Body of pancreas (tissue), 4 donors: ENCODE results near the gene PLEKHG1. TPM values are rescaled to one million over a fixed set of nuclear protein-coding genes. Genes with fewer than 3 reads are reported as not detected.

Experiments
- ATAC-seq: fragments of 150-250 bp; one replicate; pipeline ENCODE4 v1.9.1; 2016
- DNase-seq, 4 donors: peaks; one replicate each; pipeline ENCODE4 v3.0.0-alpha.2; 2019
- H3K27ac ChIP-seq, 4 donors: fragments of 200-600 bp; sonication (generic); 1 replicate in 3 of 4; 2 replicates in 1 of 4; pipeline versions ENCODE4 v1.5.1 to v1.6.1; 2016 to 2019; ENCODE audit warnings: mild to moderate bottlenecking in 1 of 4, mixed read lengths in 1 of 4, moderate library complexity in 1 of 4
- H3K27me3 ChIP-seq, 2 donors: fragments of 200-600 bp; sonication (generic); one replicate each; pipeline ENCODE4 v1.6.0; 2016; ENCODE audit warnings: mild to moderate bottlenecking in 1 of 2
- H3K36me3 ChIP-seq, 2 donors: fragments of 200-600 bp; sonication (generic); replicated peaks in 1 of 2; 2 replicates each; pipeline ENCODE4 v1.5.1; 2016; ENCODE audit warnings: low read depth in 2 of 2; ENCODE audit not compliant: insufficient read depth in 1 of 2
- H3K4me1 ChIP-seq: fragments of 200-600 bp; sonication (generic); one replicate; pipeline ENCODE4 v1.6.0; 2016
- H3K4me3 ChIP-seq, 2 donors: fragments of 200-600 bp; sonication (generic); 1 replicate in 1 of 2; 2 replicates in 1 of 2; pipeline ENCODE4 v1.5.1; 2016 to 2019
- H3K9me3 ChIP-seq, 3 donors: fragments of 200-600 bp; sonication (generic); 1 replicate in 2 of 3; 2 replicates in 1 of 3; pipeline ENCODE4 v1.5.1; 2016
- CTCF ChIP-seq, 7 experiments: fragments of 450-650 bp in 4 of 7; fragments of 200-600 bp in 3 of 7; sonication (generic) in 3 of 7; IDR thresholded peaks; one replicate each; pipeline ENCODE4 v1.5.1; 2016 to 2019; ENCODE audit warnings: antibody characterized with exemption in 7 of 7
- POLR2A ChIP-seq, 3 donors: fragments of 450-650 bp; IDR thresholded peaks; one replicate each; pipeline ENCODE4 v1.6.1; 2016; ENCODE audit warnings: antibody characterized with exemption in 3 of 3, mild to moderate bottlenecking in 2 of 3
- WGBS, 2 donors: methylation state at CpG; one replicate each; pipeline ENCODE4 v1.1.5; 2017; 5-methylcytosine and 5-hydroxymethylcytosine counted together
- intact Hi-C: fragments of 100-400 bp; cut with DNase I; formaldehyde crosslinking; loops from one replicate; pipeline ENCODE4 v1.15.1; 2023
- total RNA-seq, 2 donors: library from RNA; depleted of rRNA; stranded (reverse); fragments of >200 nt; gene quantifications; one replicate each; pipeline ENCODE4 v1.1.0, GENCODE V29; 2016

Gene PLEKHG1
- total RNA-seq, 2 donors from 2014 or later, result 4.2 to 26.0 TPM

GRCh38 chr6:150605333-150605732 is 5.6 kb downstream of the PLEKHG1 start:
- Histone ChIP-seq H3K9me3 (no peaks in the 10 kb centered on the region), H3K36me3 (no peaks in the 10 kb centered on the region), H3K4me3 (no peak overlapping the region), H3K4me1 (peaks cover 8% of the 10 kb centered on the region), H3K27me3 (no peaks in the 10 kb centered on the region), H3K27ac (no peak overlapping the region)
- intact Hi-C loops, result no loop called here
- no peak for DNase-seq
- TF ChIP-seq CTCF (IDR thresholded peaks at IDR 0.05), result no peak
- TF ChIP-seq POLR2A (IDR thresholded peaks at IDR 0.05), result no peak
- no peak for ATAC-seq
- 78 to 81% methylated on average over 3 of the region's 3 CpGs for WGBS, 2 donors

GRCh38 chr6:150606168-150606591 is 6.5 kb downstream of the PLEKHG1 start:
- no peaks in the 10 kb centered on the region for H3K36me3 ChIP-seq
- intact Hi-C loops, result no loop called here
- ATAC-seq, result no peak
- DNase-seq, result no peak
- 63 to 70% methylated on average over 3 of the region's 3 CpGs for WGBS, 2 donors
- H3K9me3 ChIP-seq, result no peaks in the 10 kb centered on the region
- H3K4me1 ChIP-seq, result peaks cover under 1% of the 10 kb centered on the region
- no peaks in the 10 kb centered on the region for H3K27me3 ChIP-seq
- no peak for TF ChIP-seq CTCF (IDR thresholded peaks at IDR 0.05)
- TF ChIP-seq POLR2A (IDR thresholded peaks at IDR 0.05), result no peak
- H3K27ac ChIP-seq, result no peak overlapping the region
- no peak overlapping the region for H3K4me3 ChIP-seq

- TF ChIP-seq CTCF (IDR thresholded peaks at IDR 0.05) (no peak), POLR2A (IDR thresholded peaks at IDR 0.05) (no peak)
- no peaks in the 10 kb centered on the region for H3K36me3 ChIP-seq
- H3K4me3 ChIP-seq, result no peak overlapping the region
- DNase-seq, result no peak
- H3K9me3 ChIP-seq, result no peaks in the 10 kb centered on the region
- intact Hi-C loops, result no loop called here
- 55 to 65% methylated on average over 5 of the region's 5 CpGs for WGBS, 2 donors
- H3K27ac ChIP-seq, result no peak overlapping the region
- ATAC-seq, result no peak
- no peaks in the 10 kb centered on the region for H3K4me1 ChIP-seq
- H3K27me3 ChIP-seq, result no peaks in the 10 kb centered on the region
These were observed 7.1 kb downstream of the PLEKHG1 start for GRCh38 chr6:150606647-150607328.

GRCh38 chr6:150607329-150607650 is 7.6 kb downstream of the PLEKHG1 start:
- no peak overlapping the region for H3K27ac ChIP-seq
- intact Hi-C loops, result no loop called here
- no peak for ATAC-seq
- 63 to 84% methylated on average over 3 of the region's 3 CpGs for WGBS, 2 donors
- H3K9me3 ChIP-seq, result no peaks in the 10 kb centered on the region
- DNase-seq, result no peak
- no peaks in the 10 kb centered on the region for H3K4me1 ChIP-seq
- no peaks in the 10 kb centered on the region for H3K27me3 ChIP-seq
- TF ChIP-seq POLR2A (IDR thresholded peaks at IDR 0.05) (no peak), CTCF (IDR thresholded peaks at IDR 0.05) (no peak)
- no peak overlapping the region for H3K4me3 ChIP-seq
- no peaks in the 10 kb centered on the region for H3K36me3 ChIP-seq

GRCh38 chr6:150610584-150610983 is 10.9 kb downstream of the PLEKHG1 start:
- no peaks in the 10 kb centered on the region for H3K27me3 ChIP-seq
- H3K27ac ChIP-seq, result no peak overlapping the region
- no peak for ATAC-seq
- H3K4me3 ChIP-seq, result no peak overlapping the region
- H3K4me1 ChIP-seq, result no peaks in the 10 kb centered on the region
- no peak for DNase-seq
- no peaks in the 10 kb centered on the region for H3K36me3 ChIP-seq
- TF ChIP-seq CTCF (IDR thresholded peaks at IDR 0.05) (no peak), POLR2A (IDR thresholded peaks at IDR 0.05) (no peak)
- no peaks in the 10 kb centered on the region for H3K9me3 ChIP-seq
- intact Hi-C loops, result no loop called here
